Suppressor macrophage (primary cell): ENCODE measurements around the gene TRIM62.

Experiments
- DNase-seq, 4 experiments: peaks; one replicate each; pipeline ENCODE4 v3.0.0-alpha.2; 2020 to 2022

The TRIM62 gene

DNA sequence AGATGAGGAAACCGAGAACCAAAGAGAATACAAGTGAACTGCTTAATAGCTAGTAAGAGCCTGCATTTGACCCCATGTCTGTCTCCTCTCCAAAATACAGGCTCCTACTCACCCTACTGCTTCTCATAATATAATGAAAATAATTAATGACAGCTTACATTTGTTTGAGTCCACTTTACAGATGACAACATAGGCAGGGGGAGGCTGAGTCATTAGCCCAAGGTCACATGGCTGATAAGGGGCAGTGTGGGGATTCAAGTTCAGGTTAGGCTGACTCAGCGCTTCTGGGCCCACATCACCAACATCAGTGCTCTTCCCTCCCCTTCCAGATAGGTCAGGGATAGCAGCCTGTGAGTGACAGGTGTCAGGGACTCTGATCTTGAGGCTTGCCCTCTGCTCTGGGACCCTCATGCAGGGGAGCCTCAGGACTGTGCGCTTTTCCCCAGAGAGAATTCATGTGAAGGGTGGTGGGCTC lies 84.7 kb downstream of the TRIM62 start:
- DNase-seq, result peak in 3 of 4 experiments; percentile 17 to 27 (median 17)

DNA sequence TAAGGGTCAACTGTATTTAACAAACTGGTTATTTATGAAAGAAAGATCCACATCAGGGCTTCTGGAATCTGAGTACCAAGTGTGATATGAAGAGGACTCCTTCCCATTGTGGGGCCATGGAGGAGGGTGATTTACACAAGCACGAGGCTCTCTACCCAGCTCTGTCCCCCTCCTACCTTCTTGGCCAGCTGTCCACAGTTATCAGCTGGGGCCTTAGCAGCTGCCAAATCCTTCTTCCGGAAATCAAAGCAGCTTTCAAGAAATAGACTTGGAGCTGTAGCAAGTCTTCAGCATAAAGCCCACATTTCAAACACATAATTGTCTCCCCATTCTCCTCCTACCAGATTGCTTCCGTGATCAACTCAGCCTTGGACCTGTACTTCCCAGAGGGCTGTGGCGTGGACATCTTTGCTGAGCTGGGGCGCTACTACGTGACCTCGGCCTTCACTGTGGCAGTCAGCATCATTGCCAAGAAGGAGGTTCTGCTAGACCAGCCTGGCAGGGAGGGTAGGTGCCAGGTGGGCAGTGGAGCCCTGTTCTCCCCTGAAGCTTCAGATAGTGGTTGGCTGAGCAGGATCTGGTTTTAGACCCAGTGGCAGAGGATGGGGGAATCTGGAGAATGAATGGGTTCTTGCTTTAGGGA lies 85.4 kb downstream of the TRIM62 start:
- no peak for DNase-seq
